Astrocyte of the spinal cord (primary cell): ENCODE data around the gene LRP5.

Experiments used
- DNase-seq: peaks from one replicate; pipeline ENCODE4 v3.0.0; 2011; ENCODE audit warnings: low read depth, low spot score
- H3K4me3 ChIP-seq: 2 replicates; pipeline ENCODE4 v1.5.1; 2011; ENCODE audit warnings: low read depth, mild to moderate bottlenecking, low read length, moderate library complexity
- in situ Hi-C: cut with HindIII; loops from 2 replicates; pipeline ENCODE4 v1.10.0; 2017; ENCODE audit warnings: low sequenced_read_pairs
- TF ChIP-seq, protein P1 (sequence below): IDR thresholded peaks from 2 replicates; pipeline ENCODE4 v1.5.1; 2012; ENCODE audit warnings: low read depth, mild to moderate bottlenecking, low read length, inconsistent platforms

The LRP5 gene

GRCh38 chr11:68358416-68358815 lies 46.0 kb downstream of the LRP5 start:
- peak; percentile 37 for DNase-seq
- H3K4me3 ChIP-seq, result no peak overlapping the region
- TF ChIP-seq, protein P1, sequence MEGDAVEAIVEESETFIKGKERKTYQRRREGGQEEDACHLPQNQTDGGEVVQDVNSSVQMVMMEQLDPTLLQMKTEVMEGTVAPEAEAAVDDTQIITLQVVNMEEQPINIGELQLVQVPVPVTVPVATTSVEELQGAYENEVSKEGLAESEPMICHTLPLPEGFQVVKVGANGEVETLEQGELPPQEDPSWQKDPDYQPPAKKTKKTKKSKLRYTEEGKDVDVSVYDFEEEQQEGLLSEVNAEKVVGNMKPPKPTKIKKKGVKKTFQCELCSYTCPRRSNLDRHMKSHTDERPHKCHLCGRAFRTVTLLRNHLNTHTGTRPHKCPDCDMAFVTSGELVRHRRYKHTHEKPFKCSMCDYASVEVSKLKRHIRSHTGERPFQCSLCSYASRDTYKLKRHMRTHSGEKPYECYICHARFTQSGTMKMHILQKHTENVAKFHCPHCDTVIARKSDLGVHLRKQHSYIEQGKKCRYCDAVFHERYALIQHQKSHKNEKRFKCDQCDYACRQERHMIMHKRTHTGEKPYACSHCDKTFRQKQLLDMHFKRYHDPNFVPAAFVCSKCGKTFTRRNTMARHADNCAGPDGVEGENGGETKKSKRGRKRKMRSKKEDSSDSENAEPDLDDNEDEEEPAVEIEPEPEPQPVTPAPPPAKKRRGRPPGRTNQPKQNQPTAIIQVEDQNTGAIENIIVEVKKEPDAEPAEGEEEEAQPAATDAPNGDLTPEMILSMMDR, result no peak
- in situ Hi-C loops, result no loop called here

GRCh38 chr11:68361702-68362101 lies 49.3 kb downstream of the LRP5 start:
- in situ Hi-C loops, result no loop called here
- no peak for DNase-seq
- TF ChIP-seq, protein P1, result no peak
- H3K4me3 ChIP-seq, result no peak overlapping the region

DNA sequence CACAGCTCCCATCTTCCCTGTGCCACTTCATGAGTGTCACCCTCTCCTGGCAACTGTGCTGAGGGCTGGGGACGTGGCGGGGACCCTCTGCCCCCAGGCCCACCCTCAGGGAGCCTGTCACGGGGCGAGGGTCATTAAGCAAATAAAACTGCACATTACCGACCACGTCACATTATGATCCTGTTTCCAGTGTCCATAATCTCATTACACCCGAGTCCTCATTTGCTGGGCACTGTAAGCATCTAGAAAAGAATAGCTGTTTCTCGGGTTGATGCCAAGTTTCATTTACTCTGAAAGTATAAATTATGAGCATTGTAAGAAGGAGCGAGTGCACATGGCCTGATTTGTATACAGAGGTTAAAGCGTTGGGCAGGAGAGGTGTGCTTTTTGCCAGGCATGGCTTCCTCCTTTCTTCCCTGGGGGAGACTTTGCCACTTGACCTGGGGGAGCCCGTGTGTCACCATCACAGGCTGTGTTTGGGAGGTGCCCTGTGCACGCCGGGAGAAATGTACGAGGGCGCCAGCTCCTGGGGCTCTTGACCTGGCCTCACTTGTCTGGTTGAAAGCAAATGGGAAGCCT lies 50.5 kb downstream of the LRP5 start:
- TF ChIP-seq, protein P1, result no peak
- no peak for DNase-seq
- in situ Hi-C loops, result no loop called here
- H3K4me3 ChIP-seq, result no peak overlapping the region

GRCh38 chr11:68363776-68364175 lies 51.4 kb downstream of the LRP5 start:
- DNase-seq, result no peak
- TF ChIP-seq, protein P1, result no peak
- H3K4me3 ChIP-seq, result no peak overlapping the region
- in situ Hi-C loops, result no loop called here

DNA sequence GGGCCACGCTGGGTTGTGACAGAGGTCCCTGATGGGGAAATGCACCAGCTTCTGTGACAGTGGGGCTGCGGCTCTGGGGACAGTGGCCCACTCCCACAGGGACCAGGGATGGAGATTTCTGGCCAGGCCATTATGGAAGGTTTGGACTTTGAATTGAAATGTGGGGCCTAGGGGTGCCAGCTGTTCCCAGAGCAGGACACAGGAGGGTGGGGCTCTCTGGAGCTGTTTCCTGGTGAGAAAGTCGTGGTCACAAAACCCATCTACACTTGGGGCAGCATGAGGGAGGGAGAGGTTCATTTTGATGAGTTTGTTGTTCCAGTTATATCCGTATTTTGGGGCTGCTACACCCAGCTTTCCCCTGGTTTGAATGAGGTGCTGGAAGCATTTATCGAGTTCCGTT lies 52.2 kb downstream of the LRP5 start:
- H3K4me3 ChIP-seq, result no peak overlapping the region
- in situ Hi-C loops, result no loop called here
- DNase-seq, result no peak
- TF ChIP-seq, protein P1, result no peak

DNA sequence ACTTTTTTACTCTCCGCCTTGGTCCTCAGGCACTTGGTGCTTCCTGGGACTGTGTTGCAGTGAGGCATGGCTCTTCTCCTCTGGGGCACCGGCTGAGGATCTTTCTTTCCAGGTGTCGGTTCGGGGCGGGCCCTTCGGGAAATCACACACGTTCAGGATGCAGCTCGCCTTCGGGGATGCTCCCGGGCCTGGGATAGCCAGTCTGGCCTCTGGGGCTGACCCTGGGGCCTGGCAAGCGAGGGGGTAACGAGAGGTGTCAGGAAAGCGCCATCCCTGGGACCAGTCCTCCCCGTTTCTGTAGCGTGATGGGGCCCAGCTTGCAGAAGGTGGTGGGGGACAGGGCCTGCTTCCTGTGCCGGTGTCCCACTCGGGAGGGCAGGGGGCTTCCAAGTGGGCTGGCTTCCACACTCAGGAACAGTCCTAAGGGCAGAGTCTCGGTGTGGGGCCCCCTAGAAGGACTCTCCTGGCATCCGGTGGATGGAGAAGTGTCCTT lies 53.6 kb downstream of the LRP5 start:
- H3K4me3 ChIP-seq, result no peak overlapping the region
- TF ChIP-seq, protein P1, result no peak
- in situ Hi-C loops, result no loop called here
- DNase-seq, result no peak
